Measurements from ENCODE around the gene PCNT. TPM values are rescaled to one million over a fixed set of nuclear protein-coding genes. Genes with fewer than 3 reads are reported as not detected.
"Not testable (repeated sequence)": the region's sequence is repeated elsewhere in the genome, so short reads cannot be mapped to it uniquely, and the experiment has no call there.

The PCNT gene
- polyA plus RNA-seq, 1 experiment: 8.5 TPM

DNA sequence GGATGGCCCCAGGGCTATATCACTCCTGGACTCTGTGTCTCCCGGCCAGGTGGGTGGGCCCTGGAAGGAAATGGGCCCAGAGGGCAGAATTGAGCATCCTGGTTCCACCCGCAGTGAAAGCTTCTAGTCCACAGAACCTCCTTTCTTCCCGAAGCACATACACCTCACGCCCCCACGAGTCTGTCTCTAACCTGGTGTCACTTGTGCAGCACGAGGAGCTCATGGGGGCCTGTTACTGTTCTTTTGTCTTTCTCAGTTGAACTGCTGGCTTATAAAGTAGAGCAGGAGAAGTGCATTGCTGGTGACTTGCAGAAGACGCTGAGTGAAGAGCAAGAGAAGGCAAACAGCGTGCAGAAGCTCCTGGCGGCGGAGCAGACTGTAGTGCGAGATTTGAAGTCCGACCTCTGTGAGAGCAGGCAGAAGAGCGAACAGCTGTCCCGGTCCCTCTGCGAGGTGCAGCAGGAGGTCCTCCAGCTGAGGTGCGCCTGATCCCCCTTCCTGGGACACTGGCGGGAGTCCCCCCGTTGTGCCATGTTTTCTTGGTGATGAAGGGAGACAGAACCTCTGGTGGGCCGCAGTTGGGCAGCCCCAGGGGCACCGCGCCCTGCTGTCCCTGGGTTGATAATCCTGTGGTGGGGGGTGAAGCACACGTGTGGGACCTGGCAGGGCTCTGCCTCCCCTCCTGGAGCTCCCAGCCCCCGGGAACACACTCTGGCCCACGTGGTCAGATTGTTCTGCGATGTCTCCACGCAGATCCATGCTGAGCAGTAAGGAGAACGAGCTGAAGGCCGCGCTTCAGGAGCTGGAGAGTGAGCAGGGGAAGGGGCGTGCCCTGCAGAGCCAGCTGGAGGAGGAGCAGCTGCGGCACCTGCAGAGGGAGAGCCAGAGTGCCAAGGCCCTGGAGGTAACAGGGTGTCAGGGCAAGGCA is 106.1 kb downstream of the PCNT start:
- Histone ChIP-seq H3K4me3 (ENCODE audit: low read depth, low read length) (no peak overlapping the region), H3K9me3 (ENCODE audit: control insufficient read depth, insufficient read depth, low read length) (no peaks in the 10 kb centered on the region), H3K27me3 (ENCODE audit: control insufficient read depth, insufficient read depth, low read length) (no peaks in the 10 kb centered on the region), H3K27ac (ENCODE audit: low read depth, low read length) (no peak overlapping the region)
- ChIA-PET CTCF (no interaction called here), POLR2A (no interaction called here)
- DNase-seq (ENCODE audit: low read depth, low spot score): no peak
- TF ChIP-seq, protein P1, sequence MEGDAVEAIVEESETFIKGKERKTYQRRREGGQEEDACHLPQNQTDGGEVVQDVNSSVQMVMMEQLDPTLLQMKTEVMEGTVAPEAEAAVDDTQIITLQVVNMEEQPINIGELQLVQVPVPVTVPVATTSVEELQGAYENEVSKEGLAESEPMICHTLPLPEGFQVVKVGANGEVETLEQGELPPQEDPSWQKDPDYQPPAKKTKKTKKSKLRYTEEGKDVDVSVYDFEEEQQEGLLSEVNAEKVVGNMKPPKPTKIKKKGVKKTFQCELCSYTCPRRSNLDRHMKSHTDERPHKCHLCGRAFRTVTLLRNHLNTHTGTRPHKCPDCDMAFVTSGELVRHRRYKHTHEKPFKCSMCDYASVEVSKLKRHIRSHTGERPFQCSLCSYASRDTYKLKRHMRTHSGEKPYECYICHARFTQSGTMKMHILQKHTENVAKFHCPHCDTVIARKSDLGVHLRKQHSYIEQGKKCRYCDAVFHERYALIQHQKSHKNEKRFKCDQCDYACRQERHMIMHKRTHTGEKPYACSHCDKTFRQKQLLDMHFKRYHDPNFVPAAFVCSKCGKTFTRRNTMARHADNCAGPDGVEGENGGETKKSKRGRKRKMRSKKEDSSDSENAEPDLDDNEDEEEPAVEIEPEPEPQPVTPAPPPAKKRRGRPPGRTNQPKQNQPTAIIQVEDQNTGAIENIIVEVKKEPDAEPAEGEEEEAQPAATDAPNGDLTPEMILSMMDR (IDR thresholded peaks at IDR 0.05; ENCODE audit: low read depth, low read length): no peak

GRCh38 chr21:46431448-46431847 is 107.5 kb downstream of the PCNT start:
- Histone ChIP-seq H3K27ac (ENCODE audit: low read depth, low read length) (no peak overlapping the region), H3K9me3 (ENCODE audit: control insufficient read depth, insufficient read depth, low read length) (no peaks in the 10 kb centered on the region; the same call in 1 of the 2 replicates), H3K27me3 (ENCODE audit: control insufficient read depth, insufficient read depth, low read length) (no peaks in the 10 kb centered on the region), H3K4me3 (ENCODE audit: low read depth, low read length) (no peak overlapping the region)
- CTCF ChIA-PET: no interaction called here
- TF ChIP-seq, protein P1 (IDR thresholded peaks at IDR 0.05; ENCODE audit: low read depth, low read length): no peak
- DNase-seq (ENCODE audit: low read depth, low spot score): no peak
- POLR2A ChIA-PET: no interaction called here

DNA sequence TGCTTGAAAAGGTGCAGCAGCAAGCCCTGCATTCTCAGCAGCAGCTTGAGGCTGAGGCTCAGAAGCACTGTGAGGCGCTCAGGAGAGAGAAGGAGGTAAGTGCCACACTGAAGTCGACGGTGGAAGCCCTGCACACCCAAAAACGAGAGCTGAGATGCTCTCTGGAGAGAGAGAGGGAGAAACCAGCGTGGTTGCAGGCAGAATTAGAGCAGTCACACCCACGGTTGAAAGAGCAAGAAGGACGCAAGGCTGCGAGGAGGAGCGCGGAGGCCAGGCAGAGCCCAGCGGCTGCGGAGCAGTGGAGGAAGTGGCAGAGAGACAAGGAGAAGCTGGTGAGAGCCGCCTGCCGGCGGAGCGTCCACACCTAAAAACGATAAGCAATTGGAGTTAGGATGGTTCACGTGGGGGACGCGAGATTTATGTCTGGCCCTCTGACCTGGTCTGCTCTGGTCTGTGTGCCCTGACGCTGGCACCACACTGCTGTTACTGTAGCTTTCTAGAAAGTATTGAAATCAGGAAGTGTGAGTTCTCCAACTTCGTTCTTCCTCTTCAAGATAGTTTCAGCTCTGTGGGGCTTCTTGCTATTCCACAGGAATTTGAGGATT is 108.0 kb downstream of the PCNT start:
- ChIA-PET POLR2A (no interaction called here), CTCF (no interaction called here)
- DNase-seq (ENCODE audit: low read depth, low spot score): no peak
- Histone ChIP-seq H3K27me3 (ENCODE audit: control insufficient read depth, insufficient read depth, low read length) (no peaks in the 10 kb centered on the region), H3K27ac (ENCODE audit: low read depth, low read length) (no peak overlapping the region), H3K4me3 (ENCODE audit: low read depth, low read length) (no peak overlapping the region), H3K9me3 (ENCODE audit: control insufficient read depth, insufficient read depth, low read length) (no peaks in the 10 kb centered on the region; the same call in 1 of the 2 replicates)
- TF ChIP-seq, protein P1 (IDR thresholded peaks at IDR 0.05; ENCODE audit: low read depth, low read length): no peak

DNA sequence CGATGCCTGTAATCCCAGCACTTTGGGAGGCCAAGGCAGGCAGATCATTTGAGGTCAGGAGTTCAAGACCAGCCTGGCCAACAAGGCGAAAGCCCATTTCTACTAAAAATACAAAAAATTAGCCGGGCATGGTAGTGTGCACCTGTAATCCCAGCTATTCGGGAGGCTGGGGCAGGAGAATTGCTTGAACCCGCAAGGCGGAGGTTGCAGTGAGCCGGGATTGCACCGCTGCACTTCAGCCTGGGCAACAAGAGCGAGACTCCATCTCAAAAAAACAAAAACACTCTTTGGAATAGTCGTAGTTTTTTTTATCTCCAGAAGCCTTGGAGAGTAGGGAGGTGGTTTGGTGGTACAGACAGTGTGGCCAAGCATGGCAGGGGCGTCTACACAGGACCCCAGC is 109.2 kb downstream of the PCNT start:
- H3K27me3 ChIP-seq (ENCODE audit: control insufficient read depth, insufficient read depth, low read length); POLR2A ChIA-PET; H3K9me3 ChIP-seq (ENCODE audit: control insufficient read depth, insufficient read depth, low read length); CTCF ChIA-PET; H3K4me3 ChIP-seq (ENCODE audit: low read depth, low read length); DNase-seq (ENCODE audit: low read depth, low spot score); H3K27ac ChIP-seq (ENCODE audit: low read depth, low read length): not testable (repeated sequence)

DNA sequence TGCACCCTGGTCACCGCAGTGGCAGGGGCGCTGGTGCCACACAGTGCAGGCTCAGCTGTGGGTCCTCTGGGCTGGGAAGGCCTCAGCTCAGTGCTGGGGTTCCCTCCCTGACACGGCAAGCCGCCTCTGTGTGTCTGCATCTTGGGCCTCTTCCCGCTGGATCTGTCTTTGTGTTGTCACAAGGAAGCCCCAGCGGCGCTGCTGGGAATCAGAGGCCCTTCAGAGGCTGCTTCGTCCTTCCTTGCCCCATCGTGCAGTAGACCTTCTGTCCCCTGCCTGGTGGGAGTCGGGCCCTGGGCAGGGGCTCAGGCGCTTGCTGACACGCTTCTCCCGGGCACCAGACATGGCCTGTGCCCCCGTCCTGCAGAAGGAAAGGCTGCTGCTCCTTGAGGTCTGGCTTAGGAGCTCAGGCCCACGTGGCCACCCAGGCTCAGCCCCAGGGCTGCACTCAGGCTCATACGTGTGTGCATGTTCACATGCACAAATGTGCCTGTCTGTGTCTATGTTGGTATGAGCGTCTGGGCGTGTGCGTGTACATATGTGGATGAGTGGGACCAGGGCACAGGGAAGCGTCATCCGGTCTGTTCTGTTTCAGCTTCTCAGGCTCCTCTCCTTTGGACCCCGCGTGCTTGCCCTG is 110.5 kb downstream of the PCNT start:
- POLR2A ChIA-PET: no interaction called here
- TF ChIP-seq, protein P1 (IDR thresholded peaks at IDR 0.05; ENCODE audit: low read depth, low read length): no peak
- DNase-seq (ENCODE audit: low read depth, low spot score): no peak

More for the DNA sequence above, 110.5 kb downstream of the PCNT start:
- Histone ChIP-seq H3K27me3 (ENCODE audit: control insufficient read depth, insufficient read depth, low read length) (no peaks in the 10 kb centered on the region), H3K4me3 (ENCODE audit: low read depth, low read length) (no peak overlapping the region), H3K27ac (ENCODE audit: low read depth, low read length) (no peak overlapping the region), H3K9me3 (ENCODE audit: control insufficient read depth, insufficient read depth, low read length) (no peaks in the 10 kb centered on the region; the same call in 1 of the 2 replicates)
- CTCF ChIA-PET: no interaction called here
